RKO (cell line): ENCODE data around the gene ARHGEF18.

ENCODE experiments used
- DNase-seq: peaks from one replicate; pipeline ENCODE4 v3.0.0-alpha.2; 2016; ENCODE audit warnings: low spot score

Gene ARHGEF18

GRCh38 chr19:7383284-7383683 is 34.5 kb downstream of the ARHGEF18 start:
- DNase-seq: no peak

DNA sequence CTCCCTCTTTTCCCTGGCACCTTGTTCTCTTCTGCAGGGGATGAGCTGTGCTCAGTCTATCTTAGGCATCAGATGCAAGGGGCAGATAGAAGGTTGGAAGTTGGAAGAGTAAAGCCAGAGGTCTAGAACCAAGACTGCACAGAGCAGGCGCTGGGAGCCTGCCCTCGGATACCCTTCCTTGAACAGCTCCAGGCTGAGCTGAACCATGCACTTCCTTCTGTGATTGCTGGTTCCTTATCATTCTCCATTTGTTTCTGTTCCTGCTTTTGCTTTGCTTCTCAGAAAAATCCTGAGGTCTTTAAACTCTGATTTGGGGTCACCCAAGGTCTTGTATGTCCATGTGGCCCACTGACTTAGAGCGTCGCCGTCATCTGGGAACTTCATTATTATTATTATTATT is 36.3 kb downstream of the ARHGEF18 start:
- no peak for DNase-seq

GRCh38 chr19:7386308-7386707 is 37.6 kb downstream of the ARHGEF18 start:
- no peak for DNase-seq

DNA sequence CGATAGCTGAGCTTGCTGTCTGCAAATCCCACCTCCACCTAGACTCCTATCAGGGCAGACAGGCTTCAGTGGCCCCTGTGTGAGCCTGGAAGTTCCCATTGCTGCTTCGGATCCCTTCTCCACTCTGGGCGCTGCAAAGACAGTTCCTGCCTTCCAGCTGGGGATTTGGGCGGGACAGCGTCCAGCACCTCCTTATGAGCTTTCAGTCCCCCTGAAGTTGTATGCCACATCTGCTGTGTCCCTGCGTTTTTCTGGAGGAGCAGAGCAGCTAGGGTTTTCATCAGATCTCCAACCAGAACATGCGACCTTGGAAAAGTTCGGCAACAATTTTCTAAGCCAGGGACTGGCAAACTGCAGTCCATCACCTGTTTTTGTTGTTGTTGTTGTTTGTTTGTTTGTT is 38.0 kb downstream of the ARHGEF18 start:
- DNase-seq: no peak

GRCh38 chr19:7391218-7391670 is 42.5 kb downstream of the ARHGEF18 start:
- DNase-seq: peak; percentile 99

- no peak for DNase-seq
These were observed 44.7 kb downstream of the ARHGEF18 start for GRCh38 chr19:7393459-7393858.

DNA sequence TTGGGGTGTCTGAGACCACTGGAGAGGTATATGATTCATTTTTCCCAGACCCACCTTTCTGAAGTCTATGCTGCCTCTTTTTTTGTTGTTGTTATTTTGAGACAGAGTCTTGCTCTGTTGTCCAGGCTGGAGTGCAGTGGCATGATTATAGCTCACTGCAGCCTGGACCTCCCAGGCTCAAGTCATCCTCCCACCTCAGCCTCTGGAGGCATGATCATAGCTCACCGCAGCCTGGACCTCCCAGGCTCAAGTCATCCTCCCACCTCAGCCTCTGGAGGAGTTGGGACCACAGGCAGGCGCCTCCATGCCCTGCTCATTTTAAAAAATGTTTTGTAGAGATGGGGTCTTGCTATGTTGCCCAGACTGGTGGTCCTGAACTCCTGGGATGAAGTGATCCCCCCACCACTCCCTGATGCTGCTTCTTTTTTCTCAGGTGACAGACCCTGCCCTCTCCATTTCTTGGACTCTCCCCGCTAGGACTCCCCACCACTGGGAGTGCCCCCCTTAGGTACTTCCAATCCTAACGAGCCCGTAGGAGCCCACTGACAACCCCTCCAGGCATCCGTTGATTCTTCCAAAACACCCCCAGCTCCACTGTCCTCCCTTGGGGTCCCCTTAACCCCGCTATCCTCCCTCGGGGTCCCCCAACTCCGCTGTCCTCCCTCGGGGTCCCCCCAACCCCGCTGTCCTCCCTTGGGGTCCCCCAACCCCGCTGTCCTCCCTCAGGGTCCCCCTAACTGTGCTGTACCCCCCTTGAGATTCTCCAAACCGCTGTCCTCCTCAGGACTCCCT is 45.4 kb downstream of the ARHGEF18 start:
- DNase-seq: no peak

GRCh38 chr19:7394731-7395359 is 46.1 kb downstream of the ARHGEF18 start:
- peak; percentile 88 for DNase-seq

DNA sequence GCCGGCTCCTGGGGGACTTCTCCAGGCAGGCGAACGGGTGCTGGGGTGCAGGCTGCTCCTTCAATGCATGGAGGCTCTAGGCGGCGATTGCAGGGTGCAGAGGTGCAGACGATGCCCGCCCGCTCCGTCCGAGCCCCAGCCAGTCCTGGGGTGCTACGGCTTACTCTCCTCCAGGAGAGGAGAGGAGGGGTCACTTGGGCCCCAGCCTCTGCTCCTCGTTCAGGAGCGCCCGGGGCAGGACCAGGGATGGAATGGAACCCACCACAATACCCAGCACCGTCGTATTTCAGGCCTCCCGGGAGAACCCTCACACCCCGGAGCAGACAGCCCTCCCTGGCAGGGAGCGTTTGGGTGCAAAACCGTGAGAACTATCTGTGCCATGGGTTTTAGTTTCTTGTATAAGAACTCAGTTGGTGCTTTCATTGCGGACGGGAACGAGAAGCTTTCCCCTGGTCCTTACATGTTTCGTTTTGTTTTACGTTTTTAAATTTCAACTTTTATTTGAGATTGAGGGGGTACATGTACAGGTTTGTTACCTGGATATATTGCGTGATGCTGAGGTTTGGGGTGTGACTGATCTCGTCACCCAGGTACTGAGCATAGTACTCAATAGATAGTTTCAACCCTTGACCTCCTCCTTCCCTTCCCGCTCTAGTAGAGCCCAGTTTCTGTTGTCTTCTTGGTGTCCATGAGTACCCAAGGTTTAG is 46.8 kb downstream of the ARHGEF18 start:
- no peak for DNase-seq

GRCh38 chr19:7397687-7398086 is 49.0 kb downstream of the ARHGEF18 start:
- DNase-seq: no peak
